NCI-H1417 (cell line): Measurements from ENCODE around the gene GOLGA8A.
"Not testable (repeated sequence)": the region's sequence is repeated elsewhere in the genome, so short reads cannot be mapped to it uniquely, and the experiment has no call there.

Source experiments
- DNase-seq, 3 experiments: peaks; one replicate each; lab custom pipeline; 2025; lab: John Stamatoyannopoulos, UW

Gene GOLGA8A

DNA sequence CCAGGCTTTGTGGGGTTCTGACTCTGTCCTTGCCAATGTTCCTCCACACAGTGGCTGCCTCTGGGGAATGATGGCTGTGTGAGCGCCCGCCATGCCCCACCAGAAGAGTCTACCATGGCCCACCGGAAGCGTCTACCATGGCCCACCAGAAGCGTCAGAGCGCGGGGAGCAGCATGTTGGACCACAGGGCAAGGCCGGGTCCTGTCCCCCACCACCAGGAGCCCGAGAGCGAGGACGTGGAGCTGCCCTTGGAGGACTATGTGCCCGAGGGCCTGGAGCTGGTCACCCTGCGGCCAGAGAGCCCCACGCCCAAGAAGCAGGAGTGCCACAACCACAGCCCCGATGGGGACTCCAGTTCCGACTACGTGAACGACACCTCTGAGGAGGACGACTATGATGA is 28.1 kb downstream of the GOLGA8A start:
- not testable (repeated sequence) for DNase-seq

DNA sequence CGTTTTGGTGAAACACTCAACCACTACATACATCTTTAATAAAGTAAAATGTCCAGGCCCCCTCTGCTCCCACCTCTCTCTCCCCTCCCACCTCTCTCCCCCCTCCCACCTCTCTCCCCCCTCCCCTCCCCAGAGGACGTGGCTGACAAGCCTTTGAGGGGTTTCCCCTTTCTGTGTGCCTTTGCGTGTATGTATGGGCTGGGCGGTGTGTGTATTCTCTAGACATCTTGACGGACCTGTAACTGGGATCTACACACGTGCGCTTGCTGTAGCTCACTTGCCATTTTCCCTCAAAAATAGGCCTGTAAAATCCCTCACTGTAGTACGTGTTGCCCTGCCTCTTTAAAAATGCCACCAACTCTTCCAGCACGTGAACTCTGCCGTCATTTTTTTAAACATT is 28.6 kb downstream of the GOLGA8A start:
- not testable (repeated sequence) for DNase-seq

DNA sequence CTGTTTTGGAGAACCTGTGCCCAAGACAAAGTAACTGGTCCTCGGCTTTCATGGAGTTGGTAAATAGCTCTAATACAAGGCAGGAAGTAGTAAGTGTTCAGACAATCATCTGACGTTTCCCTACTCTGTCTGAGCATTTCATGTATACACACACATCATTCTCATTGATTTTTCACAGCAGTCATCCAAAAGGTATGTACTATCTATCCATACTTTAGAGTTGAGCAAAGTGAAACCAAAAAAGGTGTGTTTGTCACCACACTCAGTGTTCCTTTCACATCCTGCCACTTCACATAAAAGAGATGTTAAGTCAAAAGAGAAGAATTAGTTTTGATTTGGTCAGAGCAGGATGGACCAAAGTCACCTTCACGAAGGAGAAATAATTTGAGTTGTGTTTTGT is 33.7 kb downstream of the GOLGA8A start:
- DNase-seq, result not testable (repeated sequence)

DNA sequence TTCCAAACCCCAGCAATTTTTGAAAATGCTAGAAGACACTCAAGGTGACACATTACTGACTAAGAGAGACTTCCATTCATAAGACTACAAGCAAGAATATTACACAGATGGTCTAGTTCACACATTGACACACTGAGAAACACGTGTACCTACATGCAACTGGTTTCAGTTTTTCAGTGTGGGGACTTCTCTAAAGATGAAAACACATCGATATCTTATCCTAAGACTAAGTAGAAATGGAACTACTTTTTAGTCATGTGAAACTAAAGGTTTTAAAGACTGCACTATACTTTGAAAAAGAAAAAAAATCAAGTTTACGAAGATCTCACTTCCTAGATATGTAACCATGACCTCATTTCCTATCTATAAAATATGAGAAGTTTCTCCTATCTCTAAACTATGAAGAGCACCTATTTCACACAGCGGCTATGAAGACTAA is 34.4 kb downstream of the GOLGA8A start:
- not testable (repeated sequence) for DNase-seq

DNA sequence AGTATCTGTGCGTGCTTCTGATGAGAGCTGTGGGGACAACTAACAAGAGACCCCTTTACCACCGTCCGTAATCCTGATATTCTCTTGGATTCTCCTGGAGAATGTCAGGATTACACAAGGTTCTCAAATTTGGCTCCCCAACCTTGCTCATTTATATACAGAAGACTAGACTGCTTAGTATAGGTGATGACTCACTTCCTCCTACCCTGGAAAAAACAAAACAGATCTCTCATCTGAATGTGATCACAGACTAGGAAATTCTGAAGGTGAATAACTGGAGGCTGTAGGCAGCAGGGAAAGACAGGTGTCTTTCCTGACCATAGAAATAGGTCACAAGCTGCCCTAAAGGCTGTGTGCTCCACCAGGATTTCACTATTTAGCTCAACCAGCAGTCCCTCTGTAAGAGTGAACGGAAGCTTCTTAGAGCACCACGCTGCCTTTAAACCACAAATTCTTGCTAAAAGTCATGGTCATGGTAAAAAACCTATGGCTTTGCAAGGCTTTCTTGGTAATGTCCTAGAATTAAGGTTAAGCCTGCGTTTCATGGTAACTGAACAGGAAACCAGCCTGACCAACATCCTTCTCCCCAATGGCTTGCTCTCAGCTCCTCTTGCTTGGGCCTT is 39.9 kb downstream of the GOLGA8A start:
- DNase-seq, result not testable (repeated sequence)

DNA sequence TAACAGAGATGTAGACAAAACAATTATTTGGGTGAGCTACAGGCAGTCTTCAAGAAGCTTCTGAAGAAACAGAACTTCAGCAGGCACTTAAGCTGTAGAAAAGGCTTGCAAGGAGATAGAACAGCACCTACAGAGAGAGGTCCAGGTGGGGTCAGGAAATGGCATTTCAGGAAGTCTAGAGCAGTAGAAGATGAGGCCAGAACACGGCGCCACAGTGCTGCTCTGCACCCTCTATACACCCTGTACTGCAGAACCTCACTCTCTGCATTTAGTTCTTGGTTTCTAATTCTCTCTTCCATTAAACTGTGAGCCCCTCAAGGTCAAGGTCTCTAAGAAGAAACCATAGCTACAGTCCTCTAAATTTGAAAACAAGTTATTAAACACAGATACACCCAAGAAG is 44.6 kb downstream of the GOLGA8A start:
- DNase-seq, result not testable (repeated sequence)

DNA sequence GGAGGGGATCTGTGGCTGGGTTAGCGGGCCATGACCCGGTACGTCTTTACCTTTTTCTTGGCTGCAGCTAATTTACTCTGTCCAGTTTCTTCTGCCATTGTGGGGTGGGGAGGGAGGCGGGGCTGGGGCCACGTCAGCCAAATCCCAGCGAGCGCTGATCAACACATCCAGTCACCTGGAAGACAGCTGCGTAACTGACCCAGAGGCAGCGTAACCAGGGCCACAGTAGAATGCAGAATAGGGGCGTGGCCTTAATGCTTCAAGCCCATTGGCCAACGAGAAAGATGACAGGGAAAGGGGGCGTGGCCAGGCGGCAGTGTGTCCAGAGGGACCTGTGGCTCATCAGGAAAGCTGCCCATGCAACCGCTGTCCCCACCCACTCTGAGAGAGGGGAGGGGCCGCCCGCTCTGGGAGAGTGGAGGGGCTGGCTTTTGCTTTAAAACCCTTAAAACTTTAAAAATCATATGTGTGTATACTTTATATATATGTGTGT is 48.0 kb downstream of the GOLGA8A start:
- DNase-seq, result not testable (repeated sequence)
